ENCODE results near the gene ABHD17C.

GRCh38 chr15:80804970-80805495 lies 109.9 kb downstream of the ABHD17C start:
- TF ChIP-seq CTCF (IDR thresholded peaks at IDR 0.05) (no peak), POLR2A (IDR thresholded peaks at IDR 0.05) (no peak)
